GM12878 (cell line): ENCODE data around the gene CEP19. TPM values are rescaled to one million over a fixed set of nuclear protein-coding genes. Genes with fewer than 3 reads are reported as not detected.

Experiments used
- ATAC-seq: fragments of 200-7000 bp; cut with Tn5 transposase; 3 replicates; pipeline ENCODE4 v1.9.1; 2020; ENCODE audit warnings: mild to moderate bottlenecking, moderate library complexity
- BruUV-seq: library from RNA; stranded (reverse); fragments of 400-500 nt; replicated peaks from 2 replicates; lab custom pipeline; 2021; lab: Mats Ljungman, UMichigan
- CTCF ChIA-PET: fragments of 300-600 bp; sonication (Branson Sonifier 250); formaldehyde crosslinking; extraction: SDS; loops from one replicate; lab custom pipeline; 2021; ENCODE audit warnings: inconsistent platforms; lab: Yijun Ruan, JAX
- POLR2A ChIA-PET: fragments of 350-600 bp; formaldehyde crosslinking; extraction: SDS; loops from one replicate; lab custom pipeline; 2021; ENCODE audit warnings: inconsistent platforms; lab: Charles Lee
- RAD21 ChIA-PET: fragments of 300-600 bp; sonication (Branson Sonifier 250); formaldehyde crosslinking; loops from one replicate; lab custom pipeline; 2023; ENCODE audit warnings: antibody characterized with exemption; ENCODE audit not compliant: unreplicated experiment; lab: Charles Lee
- SMC1A ChIA-PET: fragments of 300-600 bp; sonication (Branson Sonifier 250); formaldehyde crosslinking; loops from one replicate; lab custom pipeline; 2023; ENCODE audit not compliant: unreplicated experiment, uncharacterized antibody; lab: Charles Lee
- DNase-seq: peaks from one replicate; pipeline ENCODE4 v3.0.0-alpha.2; 2011; ENCODE audit warnings: low read depth, low spot score
- FAIRE-seq: peaks from 3 replicates; lab custom pipeline; 2011; peaks lifted over from hg19 to GRCh38; lab: Jason Lieb, UNC
- H2AFZ ChIP-seq: 2 replicates; pipeline ENCODE4 v1.6.0; 2011; ENCODE audit warnings: low read depth, low read length, control low read depth; ENCODE audit not compliant: control insufficient read depth
- H3K27ac ChIP-seq: 2 replicates; pipeline ENCODE4 v1.5.1; 2011; ENCODE audit warnings: control low read depth; ENCODE audit not compliant: control insufficient read depth, insufficient read depth
- H3K27me3 ChIP-seq, 2 experiments: replicated peaks in 1 of 2; 2 replicates each; pipeline versions ENCODE4 v1.6.0 to v1.6.1; 2011; ENCODE audit warnings: low read length in 1 of 2; ENCODE audit not compliant: control insufficient read depth in 2 of 2, insufficient read depth in 2 of 2
- H3K36me3 ChIP-seq, 2 experiments: 2 replicates each; pipeline ENCODE4 v1.5.1; 2011; ENCODE audit warnings: low read length in 1 of 2; ENCODE audit not compliant: control insufficient read depth in 2 of 2, insufficient read depth in 2 of 2
- H3K4me1 ChIP-seq: 2 replicates; pipeline ENCODE4 v1.6.1; 2011; ENCODE audit warnings: mild to moderate bottlenecking, low read length, moderate library complexity, mixed read lengths; ENCODE audit not compliant: control insufficient read depth, insufficient read depth
- H3K4me2 ChIP-seq: 2 replicates; pipeline ENCODE4 v1.6.0; 2011; ENCODE audit warnings: control low read depth; ENCODE audit not compliant: control insufficient read depth, insufficient read depth
- H3K4me3 ChIP-seq: fragments of 200-600 bp; sonication (generic); 2 replicates; pipeline ENCODE4 v1.5.1; 2016
- H3K79me2 ChIP-seq: 2 replicates; pipeline ENCODE4 v1.6.0; 2011; ENCODE audit warnings: low read length; ENCODE audit not compliant: control insufficient read depth, insufficient read depth
- H3K9ac ChIP-seq: 2 replicates; pipeline ENCODE4 v1.8.0; 2011; ENCODE audit warnings: low read length, control low read depth, mixed read lengths; ENCODE audit not compliant: control insufficient read depth, insufficient read depth
- H3K9me3 ChIP-seq: replicated peaks from 3 replicates; pipeline ENCODE4 v1.5.1; 2011; ENCODE audit warnings: mild to moderate bottlenecking, low read length; ENCODE audit not compliant: control insufficient read depth, insufficient read depth
- H4K20me1 ChIP-seq: 2 replicates; pipeline ENCODE4 v1.6.0; 2011; ENCODE audit not compliant: control insufficient read depth, insufficient read depth
- CBX5 ChIP-seq: sonication (generic); IDR thresholded peaks from 2 replicates; pipeline ENCODE4 v1.6.1; 2016; ENCODE audit warnings: low read depth, moderate library complexity, mild to moderate bottlenecking, inconsistent platforms
- CEBPZ ChIP-seq: fragments of 150-350 bp; IDR thresholded peaks from 2 replicates; pipeline ENCODE4 v1.6.1; 2016; ENCODE audit warnings: low read depth, low read length
- CREB1 ChIP-seq: IDR thresholded peaks from 2 replicates; pipeline ENCODE4 v1.6.1; 2012; ENCODE audit warnings: low read depth, mild to moderate bottlenecking, inconsistent platforms
- E2F8 ChIP-seq: fragments of 450-650 bp; IDR thresholded peaks from 2 replicates; pipeline ENCODE4 v1.6.1; 2018; ENCODE audit warnings: mild to moderate bottlenecking, low read depth, moderate library complexity; ENCODE audit not compliant: partially characterized antibody
- ETV6 ChIP-seq, 2 experiments: fragments of 450-650 bp in 1 of 2; IDR thresholded peaks in 1 of 2; conservative IDR thresholded peaks in 1 of 2; 2 replicates each; pipeline ENCODE4 v1.6.1; 2014; ENCODE audit warnings: antibody characterized with exemption in 1 of 2, borderline replicate concordance in 1 of 2, low read depth in 1 of 2, mild to moderate bottlenecking in 1 of 2, moderate library complexity in 1 of 2
- EZH2 ChIP-seq: IDR thresholded peaks from 2 replicates; pipeline ENCODE4 v1.6.1; 2012; ENCODE audit warnings: low read depth, mild to moderate bottlenecking, control low read depth, inconsistent platforms, low read length, borderline replicate concordance; ENCODE audit not compliant: control insufficient read depth
- IRF5 ChIP-seq: fragments of 450-650 bp; IDR thresholded peaks from 2 replicates; pipeline ENCODE4 v1.6.1; 2017; ENCODE audit warnings: borderline replicate concordance
- KLF5 ChIP-seq: fragments of 450-650 bp; IDR thresholded peaks from 2 replicates; pipeline ENCODE4 v1.6.1; 2014; ENCODE audit warnings: mild to moderate bottlenecking; ENCODE audit not compliant: partially characterized antibody
- NR2C1 ChIP-seq: fragments of 450-650 bp; IDR thresholded peaks from 2 replicates; pipeline ENCODE4 v1.6.1; 2017; ENCODE audit warnings: antibody characterized with exemption, mild to moderate bottlenecking, moderate library complexity
- PAX8 ChIP-seq: fragments of 450-650 bp; IDR thresholded peaks from 2 replicates; pipeline ENCODE4 v1.6.1; 2017; ENCODE audit warnings: mild to moderate bottlenecking, moderate library complexity
- PML ChIP-seq: IDR thresholded peaks from 2 replicates; pipeline ENCODE4 v1.6.1; 2012; ENCODE audit warnings: low read length, inconsistent platforms
- POLR2AphosphoS2 ChIP-seq: IDR thresholded peaks from 2 replicates; pipeline ENCODE4 v1.6.1; 2011; ENCODE audit warnings: low read depth, mild to moderate bottlenecking, low read length, improper control_type of control experiment, moderate library complexity
- RAD21 ChIP-seq: IDR thresholded peaks from 2 replicates; pipeline ENCODE4 v1.6.1; 2011; ENCODE audit warnings: mild to moderate bottlenecking, low read depth, low read length, moderate library complexity; ENCODE audit not compliant: insufficient read depth
- RBBP5 ChIP-seq: fragments of 200-600 bp; sonication (generic); conservative IDR thresholded peaks from 2 replicates; pipeline ENCODE4 v1.6.1; 2016
- RELA ChIP-seq: fragments of 450-650 bp; IDR thresholded peaks from 2 replicates; pipeline ENCODE4 v1.8.0; 2014; ENCODE audit warnings: borderline replicate concordance; ENCODE audit not compliant: partially characterized antibody
- STAT1 ChIP-seq: fragments of 450-650 bp; conservative IDR thresholded peaks from 2 replicates; pipeline ENCODE4 v1.6.1; 2014; ENCODE audit warnings: antibody characterized with exemption, mild to moderate bottlenecking
- TCF3 ChIP-seq: IDR thresholded peaks from 2 replicates; pipeline ENCODE4 v1.6.1; 2012; ENCODE audit warnings: low read depth, mild to moderate bottlenecking, low read length, borderline replicate concordance; ENCODE audit not compliant: insufficient read depth
- WGBS: methylation state at CpG from one replicate; pipeline ENCODE4 v1.1.6; 2016; ENCODE audit warnings: low lambda C conversion rate; ENCODE audit not compliant: insufficient replicate concordance, insufficient coverage; ENCODE audit errors: missing lambda C conversion rate; 5-methylcytosine and 5-hydroxymethylcytosine counted together
- in situ Hi-C: fragments of 300-500 bp; cut with MboI; formaldehyde crosslinking; loops from 9 replicates; pipeline ENCODE4 v1.14.3; 2018; ENCODE audit warnings: mixed read lengths
- intact Hi-C: fragments of 100-400 bp; cut with micrococcal nuclease; formaldehyde crosslinking; loops from one replicate; pipeline ENCODE4 v1.14.2; 2022; ENCODE audit not compliant: unreplicated experiment
- polyA plus RNA-seq, 11 experiments: library from polyadenylated mRNA; depleted of rRNA in 4 of 11; unstranded in 6 of 11; stranded (reverse) in 5 of 11; fragments of >200 nt; fragmentation: Nextera tagmentation in 4 of 11; fragmentation: Illumina TruSeq in 1 of 11; extraction: Ambion mirVana in 4 of 11; extraction: Trizol in 1 of 11; gene quantifications; 1 replicate in 1 of 11; 2 replicates in 10 of 11; pipeline versions ENCODE4 v1.2.1 to v1.2.3, GENCODE V29; 2011 to 2016; ENCODE audit warnings: inconsistent platforms in 2 of 11, missing spikeins in 2 of 11, low read depth in 1 of 11
- total RNA-seq, 4 experiments: library from RNA; depleted of rRNA in 3 of 4; stranded (reverse); fragments of >200 nt in 3 of 4; fragmentation: Illumina TruSeq in 1 of 4; extraction: Trizol in 1 of 4; gene quantifications; 2 replicates each; pipeline versions ENCODE4 v1.2.1 to v1.2.3, GENCODE V29; 2013 to 2021

CEP19 gene
- total and polyA plus RNA-seq, 10 of the 15 experiments (the other 5 are each of a cell fraction or from before 2014, with no cell fraction given) = 1.9 to 5.9 (median 2.7) TPM

GRCh38 chr3:196736670-196737374, 24.8 kb upstream of the CEP19 start:
- no peaks in the 10 kb centered on the region for H4K20me1 ChIP-seq
- TF ChIP-seq TCF3 (no peak), CBX5 (no peak), KLF5 (no peak), PML (no peak), CEBPZ (no peak), ETV6 (conservative IDR thresholded peaks at IDR 0.05 in 1 of 2, IDR thresholded peaks at IDR 0.05 in 1 of 2; ENCODE audit: borderline replicate concordance in 1 of 2, low read depth in 1 of 2) (no peak), PAX8 (no peak), EZH2 (no peak), IRF5 (no peak), CREB1 (no peak), POLR2AphosphoS2 (no peak), E2F8 (no peak), RELA (no peak), RBBP5 (no peak), RAD21 (no peak), STAT1 (no peak), NR2C1 (no peak)

More at GRCh38 chr3:196736670-196737374, 24.8 kb upstream of the CEP19 start:
- Histone ChIP-seq H3K4me2 (no peak overlapping the region), H2AFZ (no peak overlapping the region), H3K9ac (no peak overlapping the region), H3K36me3 (no peaks in the 10 kb centered on the region; a peak in 1 of 4 replicates), H3K27me3 (no peaks in the 10 kb centered on the region), H3K4me1 (no peaks in the 10 kb centered on the region), H3K4me3 (no peak overlapping the region), H3K9me3 (no peaks in the 10 kb centered on the region), H3K27ac (no peak overlapping the region), H3K79me2 (peaks cover 22% of the 10 kb centered on the region)
- in situ Hi-C loops (no loop called here), intact Hi-C loops (no loop called here)
- 96% methylated on average over 4 of the region's 4 CpGs for WGBS
- SMC1A ChIA-PET = no interaction called here
- ATAC-seq (no peak), DNase-seq (no peak), FAIRE-seq (no peak)
- BruUV-seq = no TSS peak
- CTCF ChIA-PET = interaction anchor here (0.7 to 1.7 kb wide), 2 partner anchors 49 to 150 kb away, joined by 3 read pairs; no protein-coding TSS in a partner anchor
- RAD21 ChIA-PET = interaction anchor here (0.6 kb wide), 1 partner anchor 136 kb away, joined by 3 read pairs; no protein-coding TSS in a partner anchor
- POLR2A ChIA-PET = no interaction called here
